Keratinocyte (primary cell): ENCODE measurements around the gene CDHR1. TPM values are rescaled to one million over a fixed set of nuclear protein-coding genes. Genes with fewer than 3 reads are reported as not detected.

ENCODE experiments used
- DNase-seq: peaks from one replicate; pipeline ENCODE4 v3.0.0-alpha.2; 2011; ENCODE audit warnings: low read depth, missing footprints, low spot score
- FAIRE-seq: peaks from 2 replicates; lab custom pipeline; 2011; peaks lifted over from hg19 to GRCh38; lab: Jason Lieb, UNC
- H2AFZ ChIP-seq: 2 replicates; pipeline ENCODE4 v1.6.0; 2012; ENCODE audit warnings: low read length, control low read depth, inconsistent platforms; ENCODE audit not compliant: control insufficient read depth
- H3K27ac ChIP-seq: 2 replicates; pipeline ENCODE4 v1.5.1; 2011; ENCODE audit warnings: low read length; ENCODE audit not compliant: control insufficient read depth, insufficient read depth
- H3K27me3 ChIP-seq: 3 replicates; pipeline ENCODE4 v1.6.0; 2011; ENCODE audit warnings: low read length; ENCODE audit not compliant: control insufficient read depth, insufficient read depth; ENCODE audit errors: extremely low read depth
- H3K36me3 ChIP-seq, 2 experiments: 2 replicates in 1 of 2; 3 replicates in 1 of 2; pipeline ENCODE4 v1.5.1; 2011; ENCODE audit warnings: low read length in 2 of 2, mild to moderate bottlenecking in 1 of 2; ENCODE audit not compliant: control insufficient read depth in 2 of 2, insufficient read depth in 2 of 2; ENCODE audit errors: extremely low read depth in 1 of 2
- H3K4me1 ChIP-seq: 3 replicates; pipeline ENCODE4 v1.5.1; 2011; ENCODE audit warnings: low read length; ENCODE audit not compliant: control insufficient read depth, insufficient read depth; ENCODE audit errors: extremely low read depth
- H3K4me2 ChIP-seq: 3 replicates; pipeline ENCODE4 v1.6.0; 2011; ENCODE audit warnings: low read depth, low read length; ENCODE audit not compliant: control insufficient read depth, insufficient read depth; ENCODE audit errors: extremely low read depth
- H3K4me3 ChIP-seq, 3 experiments: fragments of 200-600 bp in 1 of 3; sonication (generic) in 1 of 3; 2 replicates in 2 of 3; 3 replicates in 1 of 3; pipeline ENCODE4 v1.5.1; 2011 to 2016; ENCODE audit warnings: low read length in 3 of 3, mild to moderate bottlenecking in 3 of 3, control low read depth in 2 of 3, inconsistent platforms in 1 of 3, low read depth in 1 of 3, mixed read lengths in 1 of 3, mixed run types in 1 of 3, moderate library complexity in 1 of 3; ENCODE audit not compliant: control insufficient read depth in 2 of 3, insufficient read depth in 2 of 3; ENCODE audit errors: extremely low read depth in 1 of 3
- H3K79me2 ChIP-seq: 2 replicates; pipeline ENCODE4 v1.6.0; 2012; ENCODE audit warnings: low read length; ENCODE audit not compliant: control insufficient read depth, insufficient read depth
- H3K9ac ChIP-seq: 3 replicates; pipeline ENCODE4 v1.6.0; 2011; ENCODE audit warnings: low read length; ENCODE audit not compliant: control insufficient read depth, insufficient read depth; ENCODE audit errors: extremely low read depth
- H3K9me1 ChIP-seq: 3 replicates; pipeline ENCODE4 v1.6.0; 2011; ENCODE audit warnings: low read length; ENCODE audit not compliant: control insufficient read depth, insufficient read depth; ENCODE audit errors: extremely low read depth
- H3K9me3 ChIP-seq: 2 replicates; pipeline ENCODE4 v1.5.1; 2012; ENCODE audit warnings: low read depth, low read length; ENCODE audit not compliant: control insufficient read depth
- H4K20me1 ChIP-seq: 3 replicates; pipeline ENCODE4 v1.6.0; 2011; ENCODE audit warnings: low read length; ENCODE audit not compliant: control insufficient read depth, insufficient read depth; ENCODE audit errors: extremely low read depth
- EZH2 ChIP-seq: IDR thresholded peaks from one replicate; pipeline ENCODE4 v1.6.1; 2012; ENCODE audit warnings: inconsistent platforms, mild to moderate bottlenecking, low read length, moderate library complexity
- dilution Hi-C: fragments of 300-500 bp; cut with MboI; formaldehyde crosslinking; loops from one replicate; pipeline ENCODE4 v1.7.0; 2020; ENCODE audit warnings: low sequenced_read_pairs; ENCODE audit not compliant: extremely low pct_ligation_motif_present
- polyA plus RNA-seq, 5 experiments: library from polyadenylated mRNA; depleted of rRNA in 3 of 5; stranded (reverse) in 3 of 5; stranded (forward) in 1 of 5; unstranded in 1 of 5; fragments of >200 nt; gene quantifications; 1 replicate in 1 of 5; 2 replicates in 3 of 5; 3 replicates in 1 of 5; pipeline versions ENCODE4 v1.2.1 to v1.2.3, GENCODE V29; 2011 to 2012; ENCODE audit warnings: missing spikeins in 2 of 5, low read depth in 1 of 5, low replicate concordance in 1 of 5
- TF ChIP-seq, protein P1 (sequence below), 3 experiments: IDR thresholded peaks in 1 of 3; conservative IDR thresholded peaks in 1 of 3; optimal IDR thresholded peaks in 1 of 3; 2 replicates in 2 of 3; 3 replicates in 1 of 3; pipeline versions ENCODE3 to v1.5.1; 2011; ENCODE audit warnings: low read length in 3 of 3, mild to moderate bottlenecking in 3 of 3, moderate library complexity in 2 of 3, control low read depth in 1 of 3, inconsistent platforms in 1 of 3; ENCODE audit not compliant: insufficient read depth in 2 of 3; ENCODE audit errors: extremely low read depth in 1 of 3

Gene CDHR1
- polyA plus RNA-seq, 1 donor (not counting 4 experiments of a cell fraction or from before 2014, with no cell fraction given), result 5.2 TPM

- no peaks in the 10 kb centered on the region for H3K4me1 ChIP-seq
- no peak overlapping the region for H3K4me2 ChIP-seq
- no peaks in the 10 kb centered on the region for H3K27me3 ChIP-seq
- dilution Hi-C loops, result no loop called here
- H3K27ac ChIP-seq, result no peak overlapping the region
- H3K4me3 ChIP-seq, result no peak overlapping the region
- TF ChIP-seq, protein P1, sequence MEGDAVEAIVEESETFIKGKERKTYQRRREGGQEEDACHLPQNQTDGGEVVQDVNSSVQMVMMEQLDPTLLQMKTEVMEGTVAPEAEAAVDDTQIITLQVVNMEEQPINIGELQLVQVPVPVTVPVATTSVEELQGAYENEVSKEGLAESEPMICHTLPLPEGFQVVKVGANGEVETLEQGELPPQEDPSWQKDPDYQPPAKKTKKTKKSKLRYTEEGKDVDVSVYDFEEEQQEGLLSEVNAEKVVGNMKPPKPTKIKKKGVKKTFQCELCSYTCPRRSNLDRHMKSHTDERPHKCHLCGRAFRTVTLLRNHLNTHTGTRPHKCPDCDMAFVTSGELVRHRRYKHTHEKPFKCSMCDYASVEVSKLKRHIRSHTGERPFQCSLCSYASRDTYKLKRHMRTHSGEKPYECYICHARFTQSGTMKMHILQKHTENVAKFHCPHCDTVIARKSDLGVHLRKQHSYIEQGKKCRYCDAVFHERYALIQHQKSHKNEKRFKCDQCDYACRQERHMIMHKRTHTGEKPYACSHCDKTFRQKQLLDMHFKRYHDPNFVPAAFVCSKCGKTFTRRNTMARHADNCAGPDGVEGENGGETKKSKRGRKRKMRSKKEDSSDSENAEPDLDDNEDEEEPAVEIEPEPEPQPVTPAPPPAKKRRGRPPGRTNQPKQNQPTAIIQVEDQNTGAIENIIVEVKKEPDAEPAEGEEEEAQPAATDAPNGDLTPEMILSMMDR (optimal IDR thresholded peaks at IDR 0.05 in 1 of 3, IDR thresholded peaks at IDR 0.05 in 1 of 3, conservative IDR thresholded peaks at IDR 0.05 in 1 of 3; ENCODE audit: extremely low read depth in 1 of 3, insufficient read depth in 2 of 3, low read length in 3 of 3), result no peak
- no peak for TF ChIP-seq EZH2
- H4K20me1 ChIP-seq, result no peaks in the 10 kb centered on the region
- no peaks in the 10 kb centered on the region for H3K9me3 ChIP-seq
- H3K9ac ChIP-seq, result no peak overlapping the region
- no peaks in the 10 kb centered on the region for H3K36me3 ChIP-seq
- H2AFZ ChIP-seq, result no peak overlapping the region
- H3K79me2 ChIP-seq, result no peaks in the 10 kb centered on the region
- no peak for FAIRE-seq
- H3K9me1 ChIP-seq, result no peaks in the 10 kb centered on the region
- DNase-seq, result no peak
Measured at GRCh38 chr10:84232376-84232775, 38.0 kb downstream of the CDHR1 start.

DNA sequence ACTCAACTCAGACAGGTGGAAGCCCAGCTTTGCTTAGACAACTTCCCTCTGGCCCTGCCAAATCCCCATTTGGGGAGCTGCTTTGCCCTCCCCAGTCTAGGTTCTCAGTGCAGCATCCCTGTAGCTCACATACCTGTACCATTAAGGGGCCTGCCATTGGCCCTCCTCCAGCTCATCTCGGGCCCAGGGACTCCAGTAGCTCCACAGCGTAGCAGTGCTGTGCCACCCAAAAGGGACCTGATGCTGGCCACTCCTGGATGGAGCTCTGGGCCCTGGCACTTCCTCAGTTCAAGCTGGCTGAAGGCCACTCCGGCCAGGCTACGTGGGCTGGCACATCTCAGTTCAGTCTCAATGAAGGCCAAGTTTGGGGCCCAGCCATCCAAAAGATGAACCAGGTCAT is 39.6 kb downstream of the CDHR1 start:
- H3K4me3 ChIP-seq, result no peak overlapping the region
- H4K20me1 ChIP-seq, result no peaks in the 10 kb centered on the region
- H3K9me1 ChIP-seq, result no peaks in the 10 kb centered on the region
- H3K79me2 ChIP-seq, result no peaks in the 10 kb centered on the region
- no peaks in the 10 kb centered on the region for H3K9me3 ChIP-seq
- H3K4me2 ChIP-seq, result no peak overlapping the region
- FAIRE-seq, result no peak
- no peak for TF ChIP-seq EZH2
- TF ChIP-seq, protein P1 (optimal IDR thresholded peaks at IDR 0.05 in 1 of 3, IDR thresholded peaks at IDR 0.05 in 1 of 3, conservative IDR thresholded peaks at IDR 0.05 in 1 of 3; ENCODE audit: extremely low read depth in 1 of 3, insufficient read depth in 2 of 3, low read length in 3 of 3), result no peak
- no peak overlapping the region for H2AFZ ChIP-seq
- no peaks in the 10 kb centered on the region for H3K27me3 ChIP-seq
- H3K27ac ChIP-seq, result no peak overlapping the region
- H3K9ac ChIP-seq, result no peak overlapping the region
- H3K36me3 ChIP-seq, result no peaks in the 10 kb centered on the region
- no peaks in the 10 kb centered on the region for H3K4me1 ChIP-seq
- no peak for DNase-seq
- dilution Hi-C loops, result no loop called here
